NCI-H82 treated with DMSO at 0.1 percent for 48 hours (cell line): ENCODE measurements around the gene SH3BGR.
A peak's percentile ranks its signal among the peaks of the same experiment; 100 is the strongest.
"Not testable (repeated sequence)": the region's sequence is repeated elsewhere in the genome, so short reads cannot be mapped to it uniquely, and the experiment has no call there.

Experiments used
- DNase-seq: peaks from one replicate; lab custom pipeline; 2025; ENCODE audit not compliant: unreplicated experiment; lab: John Stamatoyannopoulos, UW

Gene SH3BGR

DNA sequence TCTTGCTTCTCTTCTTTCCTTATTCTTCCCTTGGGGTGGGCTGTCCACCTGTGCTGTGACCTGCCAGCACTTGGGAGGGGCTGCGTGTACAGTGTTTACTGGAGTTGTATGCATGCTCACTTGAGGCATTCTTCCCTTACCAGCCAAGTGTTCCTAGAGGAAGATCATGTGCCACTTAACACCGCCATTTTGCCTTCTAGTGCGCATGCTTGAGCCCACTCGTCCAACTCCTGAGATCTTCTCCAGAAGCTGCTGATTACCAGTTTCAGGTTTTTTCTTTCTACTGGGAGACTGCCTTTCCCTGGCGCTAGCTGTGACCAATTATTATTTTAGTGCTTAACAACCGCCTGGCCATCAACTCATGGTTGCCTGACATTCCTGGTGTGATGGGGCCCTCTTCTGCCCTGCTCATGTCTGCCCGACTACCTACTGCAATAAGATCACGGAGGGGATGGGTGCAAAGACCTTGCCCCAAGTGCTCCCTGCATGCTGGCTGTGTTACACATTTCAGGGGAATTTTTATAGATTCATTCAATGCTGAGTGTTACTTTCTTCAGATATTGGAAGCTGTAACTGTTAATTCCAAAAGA is 86.8 kb downstream of the SH3BGR start:
- DNase-seq = no peak

GRCh38 chr21:39540367-39540766 is 88.6 kb downstream of the SH3BGR start:
- DNase-seq = not testable (repeated sequence)

DNA sequence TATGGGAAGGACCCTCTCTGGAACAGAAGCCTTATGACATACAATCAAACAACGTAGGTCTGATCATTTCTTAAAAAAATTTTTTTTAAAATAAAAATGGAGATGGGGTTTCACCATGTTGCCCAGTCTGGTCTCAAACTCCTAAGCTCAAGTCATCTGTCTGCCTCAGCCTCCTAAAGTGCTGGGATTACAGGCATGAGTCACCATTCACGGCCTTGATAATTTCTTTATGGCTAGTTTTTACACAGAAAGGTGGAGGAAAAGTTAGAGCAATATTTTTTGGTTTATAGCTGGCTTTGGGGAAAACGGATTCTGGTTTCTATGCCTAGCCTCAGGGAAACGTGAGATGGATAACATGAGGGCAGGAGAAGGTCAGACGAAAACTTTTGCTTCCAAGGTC is 91.0 kb downstream of the SH3BGR start:
- DNase-seq = no peak

DNA sequence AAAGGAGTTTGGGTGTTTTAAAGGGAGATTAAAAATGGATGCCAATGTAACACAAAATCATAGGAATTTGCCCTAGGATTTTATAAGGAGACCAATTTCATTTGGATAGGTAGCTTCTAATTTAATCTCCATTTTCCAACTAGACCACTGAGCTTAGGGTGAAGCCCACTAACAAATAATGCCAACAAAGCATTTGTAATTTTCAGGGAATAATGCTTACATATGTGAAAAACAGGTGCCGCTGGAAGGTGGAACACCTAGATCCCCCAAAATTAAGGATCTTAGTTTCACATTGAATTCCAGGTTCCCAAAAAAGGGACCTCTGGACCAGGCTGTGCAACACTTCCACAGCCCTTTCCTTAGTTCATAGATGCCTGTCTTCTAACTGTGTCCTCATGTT is 94.8 kb downstream of the SH3BGR start:
- DNase-seq = no peak

DNA sequence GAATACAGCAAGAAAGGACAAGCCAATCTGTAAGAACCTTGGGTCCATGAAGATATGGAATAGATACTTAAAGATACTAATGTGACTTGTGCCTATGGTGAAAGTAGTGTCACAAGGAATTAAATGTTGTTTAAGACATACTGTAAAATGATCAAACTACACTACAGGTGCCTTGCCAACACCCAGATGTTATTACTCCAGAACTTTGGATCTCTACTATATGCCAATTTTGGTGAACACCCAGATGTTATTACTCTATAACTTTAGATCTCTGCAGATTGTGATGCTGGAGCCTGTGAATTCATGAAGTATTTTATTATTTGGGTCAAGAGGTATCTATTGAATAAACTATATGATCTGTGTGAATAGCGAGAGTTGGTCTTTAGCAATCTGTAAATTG is 101.1 kb downstream of the SH3BGR start:
- no peak for DNase-seq

DNA sequence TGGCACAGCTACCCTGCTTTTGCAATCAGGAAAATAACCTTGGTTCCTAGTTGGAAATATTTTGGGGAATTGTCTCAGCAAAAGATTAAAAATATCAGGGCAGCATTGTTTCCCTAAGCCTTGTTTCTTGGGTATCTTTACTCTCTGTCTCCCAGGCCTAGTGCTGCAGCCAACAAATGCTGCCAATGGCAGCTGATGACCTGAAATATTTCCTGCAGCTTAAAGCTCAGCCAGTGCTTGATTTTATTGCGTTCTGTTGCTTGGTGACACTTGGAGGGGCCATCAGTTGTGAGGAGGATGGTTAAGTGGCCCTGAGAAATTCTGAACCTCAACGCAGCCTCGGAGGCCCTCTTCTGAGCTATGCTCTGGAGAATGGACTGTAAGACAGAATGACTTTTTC is 101.6 kb downstream of the SH3BGR start:
- DNase-seq = no peak

DNA sequence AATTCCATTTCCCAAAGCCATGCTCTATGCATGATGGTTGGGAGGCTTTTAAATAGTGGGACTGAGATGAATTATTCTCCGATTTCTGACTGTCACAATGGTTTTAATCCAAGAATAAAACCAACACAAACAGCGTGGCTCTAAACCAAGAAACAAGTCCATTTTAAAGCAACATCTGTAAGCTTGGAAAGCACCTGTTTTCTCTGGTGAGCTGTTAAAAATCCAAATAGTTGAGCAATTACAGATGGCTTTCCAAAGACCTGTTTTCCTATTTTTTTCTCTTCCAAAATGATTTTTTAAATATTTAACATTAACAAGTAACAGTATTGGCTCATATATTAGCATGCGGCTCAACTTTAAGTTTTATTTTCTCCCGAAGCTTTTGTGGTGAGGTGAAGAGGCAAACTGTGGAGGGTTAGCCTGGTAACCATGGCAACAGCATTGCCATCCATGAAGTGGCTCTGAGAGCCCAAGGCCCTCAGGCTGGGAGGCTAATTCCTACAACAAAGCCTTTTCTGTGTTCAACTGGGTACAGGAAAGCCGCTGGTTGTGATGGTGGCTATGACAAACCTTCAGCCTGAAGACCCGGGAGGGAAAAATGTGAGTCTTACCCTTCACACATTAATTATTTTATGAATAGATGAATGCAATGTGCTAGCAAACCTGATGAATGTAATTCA is 104.3 kb downstream of the SH3BGR start:
- DNase-seq = no peak

DNA sequence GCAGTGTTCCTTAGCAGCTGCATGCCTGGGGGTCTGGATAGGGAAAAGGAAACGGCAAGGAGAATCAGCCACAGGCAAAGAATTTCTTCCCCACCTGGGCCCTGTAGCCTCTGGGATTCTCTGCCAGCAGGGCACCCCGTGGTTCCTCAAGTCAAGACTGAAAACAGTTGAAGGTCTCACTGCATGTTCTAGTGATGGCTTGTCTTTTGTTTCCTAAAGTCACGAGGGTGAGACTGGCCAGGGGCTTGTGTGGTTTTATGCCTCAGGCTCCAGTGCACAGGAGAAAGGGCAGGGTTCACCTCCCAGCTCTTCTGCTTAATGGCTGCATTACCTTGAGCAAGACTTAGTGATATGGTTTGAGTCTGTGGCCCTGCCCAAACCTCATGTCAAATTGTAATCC is 107.7 kb downstream of the SH3BGR start:
- DNase-seq = no peak

- DNase-seq = no peak
Observed at GRCh38 chr21:39561140-39561539, 109.4 kb downstream of the SH3BGR start.

GRCh38 chr21:39562791-39563770 is 111.3 kb downstream of the SH3BGR start:
- DNase-seq = peak; percentile 76

- DNase-seq = no peak
Observed at GRCh38 chr21:39564200-39564599, 112.4 kb downstream of the SH3BGR start.
